NCI-H1417 (cell line): Measurements from ENCODE around the gene NEURL4.
A peak's percentile ranks its signal among the peaks of the same experiment; 100 is the strongest.
"Not testable (repeated sequence)": the region's sequence is repeated elsewhere in the genome, so short reads cannot be mapped to it uniquely, and the experiment has no call there.

Source experiments
- DNase-seq, 3 experiments: peaks; one replicate each; lab custom pipeline; 2025; lab: John Stamatoyannopoulos, UW

Gene NEURL4

DNA sequence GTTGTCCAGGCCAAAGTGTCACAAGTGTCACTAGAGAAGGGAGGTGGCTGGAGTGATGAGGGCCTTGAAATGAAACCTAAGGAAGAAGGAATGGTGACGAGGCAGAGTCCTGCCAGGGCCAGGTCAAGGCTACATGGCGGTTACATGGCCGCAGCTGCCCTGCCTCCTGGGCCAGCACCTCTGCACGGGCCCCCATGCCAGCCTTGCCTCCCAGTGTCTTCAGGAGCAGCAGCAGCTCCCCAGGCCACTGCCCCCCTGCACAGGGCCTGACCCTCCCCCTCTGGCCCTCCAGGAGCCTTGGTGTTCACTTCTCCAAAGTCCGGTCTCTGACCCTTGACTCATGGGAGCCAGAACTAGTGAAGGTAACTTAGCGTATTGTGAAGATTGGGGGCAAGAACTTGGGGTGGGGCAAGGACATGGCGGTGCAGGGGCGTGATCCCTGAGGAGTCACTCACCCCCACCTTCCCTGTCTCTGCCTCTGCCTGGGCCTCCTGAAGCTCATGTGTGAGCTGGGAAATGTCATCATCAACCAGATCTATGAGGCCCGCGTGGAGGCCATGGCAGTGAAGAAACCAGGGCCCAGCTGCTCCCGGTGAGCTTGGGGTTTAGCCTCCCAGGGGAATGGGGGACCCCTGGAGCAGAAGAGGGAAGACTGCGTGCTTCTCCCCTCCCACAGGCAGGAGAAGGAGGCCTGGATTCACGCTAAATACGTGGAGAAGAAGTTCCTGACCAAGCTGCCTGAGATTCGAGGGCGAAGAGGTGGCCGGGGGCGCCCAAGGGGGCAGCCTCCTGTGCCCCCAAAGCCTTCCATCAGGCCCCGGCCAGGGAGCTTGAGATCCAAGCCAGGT, 18.7 kb upstream of the NEURL4 start:
- DNase-seq: no peak

DNA sequence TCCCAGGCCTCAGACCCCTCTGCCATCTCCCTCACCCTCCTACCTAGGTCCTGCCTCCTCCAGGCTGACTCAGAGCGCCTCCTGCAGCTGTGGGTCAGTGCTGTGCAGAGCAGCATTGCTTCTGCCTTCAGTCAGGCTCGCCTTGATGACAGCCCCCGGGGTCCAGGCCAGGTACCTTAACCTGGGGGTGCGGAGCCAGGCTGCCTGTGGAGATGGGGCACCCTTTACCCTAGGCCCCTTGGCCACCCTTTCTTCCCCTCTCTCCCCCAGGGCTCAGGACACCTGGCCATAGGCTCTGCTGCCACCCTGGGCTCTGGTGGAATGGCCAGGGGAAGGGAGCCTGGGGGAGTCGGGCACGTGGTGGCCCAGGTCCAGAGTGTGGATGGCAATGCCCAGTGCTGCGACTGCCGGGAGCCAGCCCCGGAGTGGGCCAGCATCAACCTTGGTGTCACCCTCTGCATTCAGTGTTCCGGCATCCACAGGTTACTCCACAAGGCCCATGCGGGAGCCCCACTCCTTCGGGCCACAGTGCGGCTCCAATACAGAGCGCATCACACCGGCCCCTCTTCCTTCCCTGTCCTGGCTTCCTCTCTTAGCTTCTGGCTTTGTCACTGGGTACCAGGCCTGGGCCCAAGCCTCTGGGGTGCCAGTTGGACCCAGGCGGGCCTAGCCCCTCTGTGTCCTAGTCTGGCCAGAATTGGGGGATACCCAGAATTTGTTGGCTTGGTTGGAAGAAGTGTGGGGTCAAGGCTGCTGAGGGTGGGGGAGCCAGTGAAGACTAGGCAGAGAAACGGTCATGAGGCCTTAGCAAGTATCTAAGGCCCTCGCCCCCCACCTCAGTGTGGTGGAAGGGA, 17.9 kb upstream of the NEURL4 start:
- no peak for DNase-seq

DNA sequence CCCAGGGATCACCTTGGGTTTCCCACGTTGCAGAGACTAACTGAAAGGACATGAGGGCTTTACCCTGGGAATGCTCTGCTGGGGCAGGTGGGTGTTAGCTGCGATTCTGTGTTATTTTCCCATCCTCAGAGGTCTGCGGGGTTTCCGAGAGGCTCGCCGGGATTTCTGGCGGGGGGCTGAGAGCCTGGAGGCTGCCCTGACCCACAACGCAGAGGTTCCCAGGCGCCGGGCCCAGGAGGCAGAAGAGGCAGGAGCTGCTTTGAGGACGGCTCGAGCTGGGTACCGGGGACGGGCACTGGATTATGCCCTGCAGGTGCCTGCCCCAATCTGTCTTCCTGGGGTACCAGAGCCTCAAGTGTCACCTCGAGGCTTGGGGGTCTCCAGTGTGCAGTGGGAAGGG, 14.1 kb upstream of the NEURL4 start:
- DNase-seq: no peak

DNA sequence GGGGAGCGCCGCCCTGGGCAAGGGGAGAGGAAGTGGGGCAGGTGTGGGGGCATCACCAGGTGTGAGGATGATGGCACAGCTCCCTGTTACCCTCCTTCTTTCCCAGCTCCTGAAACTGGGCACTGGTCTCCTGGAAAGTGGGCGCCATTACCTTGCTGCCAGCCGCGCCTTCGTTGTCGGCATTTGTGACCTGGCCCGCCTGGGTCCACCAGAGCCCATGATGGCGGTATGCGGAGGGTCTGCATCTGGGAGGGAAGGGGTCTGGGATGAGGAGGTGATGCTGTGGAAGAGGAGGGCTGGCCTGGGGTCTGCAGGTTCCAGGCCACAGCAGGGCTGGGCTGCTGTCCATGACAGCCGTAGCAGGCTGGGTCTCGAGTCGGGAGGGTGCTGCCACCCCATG, 12.7 kb upstream of the NEURL4 start:
- DNase-seq: no peak

DNA sequence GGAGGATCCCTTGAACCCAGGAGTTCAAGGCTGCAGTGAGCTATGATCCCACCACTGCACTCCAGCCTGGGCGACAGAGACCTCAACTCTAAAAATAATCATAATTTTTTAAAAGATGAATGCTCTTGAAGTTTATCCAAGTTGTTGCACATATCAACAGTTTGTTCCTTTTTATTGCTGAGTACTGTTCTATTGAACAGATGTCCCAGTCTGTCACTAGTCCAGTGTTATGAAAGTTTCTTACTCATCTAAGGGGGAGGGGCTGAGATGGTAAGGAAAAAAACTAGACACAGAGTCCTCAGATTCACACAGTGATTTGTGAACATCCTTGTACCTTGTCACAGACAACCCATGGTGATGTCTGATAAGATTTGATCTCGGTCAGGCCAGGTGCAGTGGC, 11.0 kb upstream of the NEURL4 start:
- no peak for DNase-seq

DNA sequence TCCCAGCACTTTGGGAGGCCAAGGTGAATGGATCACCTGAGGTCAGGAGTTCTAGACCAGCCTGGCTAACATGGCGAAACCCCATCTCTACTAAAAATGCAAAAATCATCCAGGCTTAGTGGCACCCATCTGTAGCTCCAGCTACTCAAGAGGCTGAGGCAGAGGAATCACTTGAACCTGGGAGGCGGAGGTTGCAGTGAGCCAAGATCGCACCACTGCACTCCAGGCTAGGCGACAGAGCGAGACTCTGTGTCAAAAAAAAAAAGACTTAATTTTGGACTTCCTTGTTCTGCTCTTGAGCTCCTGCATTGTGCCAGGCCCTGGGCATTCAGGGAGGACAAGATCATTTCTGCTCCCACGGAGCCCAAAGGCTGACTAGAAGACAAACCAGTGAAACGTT, 8.5 kb upstream of the NEURL4 start:
- not testable (repeated sequence) for DNase-seq

DNA sequence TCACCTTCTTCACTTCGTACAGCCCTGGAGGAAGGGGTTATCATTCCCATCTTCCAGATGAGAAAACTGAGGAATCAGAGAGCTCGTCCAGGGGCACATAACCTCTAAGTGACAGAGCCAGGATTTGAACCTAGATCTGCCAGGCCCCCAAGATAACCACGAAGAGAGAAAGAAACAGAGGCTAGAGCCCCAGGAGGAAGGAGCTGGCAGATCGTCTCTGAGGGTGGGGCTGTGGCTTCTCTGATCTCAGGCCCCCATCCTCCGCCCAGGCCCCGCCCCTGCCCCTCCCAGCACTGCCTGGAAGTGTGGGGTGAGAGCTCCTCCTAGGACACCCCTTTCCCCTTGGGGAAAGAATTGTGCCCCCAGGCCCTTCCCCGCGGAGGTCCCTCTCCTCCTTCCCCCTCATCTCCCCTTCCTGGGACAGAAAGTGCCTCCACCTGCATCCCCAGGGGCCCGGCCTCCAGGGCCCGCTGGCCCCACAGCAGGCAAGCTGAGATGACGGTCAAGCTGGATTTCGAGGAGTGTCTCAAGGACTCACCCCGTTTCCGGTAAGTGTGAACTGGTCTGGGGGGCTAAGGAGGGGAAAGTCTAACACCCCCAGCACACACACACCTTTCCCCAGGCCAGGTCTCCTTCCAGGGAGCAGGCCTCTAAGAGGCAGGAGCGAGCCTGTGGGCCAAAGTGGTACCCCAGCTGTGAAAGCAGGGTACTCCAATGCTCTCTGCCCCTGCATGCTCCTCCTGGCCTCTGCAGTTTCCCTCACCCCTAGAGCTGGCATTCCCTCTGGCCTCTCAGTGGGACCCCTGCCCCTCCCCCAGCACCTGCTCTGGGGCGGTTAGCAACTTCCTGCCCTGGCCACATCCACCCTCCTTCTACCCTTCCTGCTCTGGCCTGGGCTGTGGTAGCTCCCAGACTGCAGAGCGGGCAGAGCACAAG, 7.4 kb upstream of the NEURL4 start, which contains the start of gene ACAP1:
TSS of gene ACAP1 (plus strand) at position 290 of the 936 bp plus-strand sequence. CDS start at position 496, 206 bp downstream.
- no peak for DNase-seq

DNA sequence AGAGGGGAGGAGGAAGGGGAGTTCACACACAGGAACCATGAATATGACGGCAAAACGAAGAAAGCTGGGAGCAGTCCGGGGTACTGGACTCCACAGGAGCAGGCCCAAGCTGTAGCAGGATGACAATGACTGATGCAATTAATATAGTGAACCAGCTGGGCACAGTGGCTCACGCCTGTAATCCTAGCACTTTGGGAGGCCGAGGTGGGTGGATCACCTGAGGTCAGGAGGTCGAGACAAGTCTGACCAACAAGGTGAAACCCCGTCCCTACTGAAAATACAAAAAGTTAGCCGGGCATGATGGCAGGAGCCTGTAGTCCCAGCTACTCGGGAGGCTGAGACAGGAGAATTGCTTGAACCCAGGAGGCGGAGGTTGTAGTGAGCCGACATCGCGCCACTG, 6.6 kb upstream of the NEURL4 start:
- DNase-seq: not testable (repeated sequence)

DNA sequence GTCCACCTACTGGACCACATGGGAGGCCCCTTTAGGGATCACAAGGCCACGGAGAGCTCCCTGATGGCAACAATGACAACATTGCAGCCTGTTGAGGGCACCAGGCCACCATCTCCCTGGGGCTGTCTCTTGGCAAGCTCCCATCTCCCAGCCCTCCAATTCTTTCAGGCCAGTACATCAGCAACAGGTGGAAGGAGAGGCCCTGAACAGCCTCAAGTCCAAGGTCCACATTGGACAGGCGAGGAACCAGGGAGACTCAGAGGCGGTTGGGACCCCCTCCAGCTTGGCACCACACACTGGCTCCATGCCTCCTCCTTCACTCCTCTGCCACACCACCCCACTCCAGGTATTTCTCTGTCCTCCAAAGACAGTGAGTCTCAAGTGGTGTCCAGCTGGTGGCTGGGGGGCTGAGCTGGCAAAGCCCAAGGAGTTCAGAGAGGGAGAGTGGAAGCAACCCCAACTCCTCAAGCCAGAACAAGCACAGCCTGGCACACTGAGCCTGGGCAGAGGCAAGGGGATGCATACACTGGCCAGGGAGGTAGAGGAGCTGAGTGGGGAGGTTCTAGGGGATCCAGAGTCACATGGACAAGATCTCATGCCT, 5.9 kb upstream of the NEURL4 start:
- DNase-seq: no peak

DNA sequence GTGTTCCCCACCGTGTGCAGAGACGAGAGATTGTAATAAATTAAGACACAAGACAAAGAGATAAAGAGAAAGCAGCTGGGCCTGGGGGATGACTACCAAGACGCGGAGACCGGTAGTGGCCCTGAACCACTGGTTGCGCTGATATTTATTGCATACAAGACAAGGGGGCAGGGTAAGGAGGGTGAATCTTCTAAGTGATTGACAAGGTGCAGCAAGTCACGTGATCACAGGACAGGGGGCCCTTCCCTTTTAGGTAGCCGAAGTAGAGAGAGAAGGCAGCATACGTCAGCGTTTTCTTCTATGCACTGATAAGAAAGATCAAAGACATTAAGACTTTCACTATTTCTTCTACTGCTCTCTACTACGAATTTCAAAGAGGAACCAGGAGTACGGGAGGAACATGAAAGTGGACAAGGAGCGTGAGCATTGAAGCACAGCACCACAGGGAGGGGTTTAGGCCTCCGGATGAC, 3.5 kb upstream of the NEURL4 start:
- DNase-seq: not testable (repeated sequence)

DNA sequence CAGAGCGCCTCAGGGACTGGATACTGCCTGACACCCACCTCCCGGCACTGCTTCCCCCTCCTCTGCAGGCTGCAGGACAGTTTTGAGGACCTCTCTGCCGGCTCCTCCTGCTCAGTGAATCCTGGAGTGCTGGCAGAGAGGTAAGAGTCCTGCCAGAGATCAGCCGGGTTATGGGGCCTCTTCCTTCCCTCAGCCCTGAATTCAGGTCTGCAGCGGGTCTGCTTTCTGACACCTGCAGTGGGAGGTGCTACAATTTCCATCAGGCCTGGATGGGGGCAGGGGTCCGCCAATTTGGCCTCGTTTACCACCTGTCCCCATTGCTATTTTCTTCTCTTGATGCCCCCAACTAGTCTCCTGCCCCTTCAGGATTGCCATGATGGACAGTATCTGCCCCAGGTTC, 3.0 kb upstream of the NEURL4 start:
- DNase-seq: no peak

DNA sequence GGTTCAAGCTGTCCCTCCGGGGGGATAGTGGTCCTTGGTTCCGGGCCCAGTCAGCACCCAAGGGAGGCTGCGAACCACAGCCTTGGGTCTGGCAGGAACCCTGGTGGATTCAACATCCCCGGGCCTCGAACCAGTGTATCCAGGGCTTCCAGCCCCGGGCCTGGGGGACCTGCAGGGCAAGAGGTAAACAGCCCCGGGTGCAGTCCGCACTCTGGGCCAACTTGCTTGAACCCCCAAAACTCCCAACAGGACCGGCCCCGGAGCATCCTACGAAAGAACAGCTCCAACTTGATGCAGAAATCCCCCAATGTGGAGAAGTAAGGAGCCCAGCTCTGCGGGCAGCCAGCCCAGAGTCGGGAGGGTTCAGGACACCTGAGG, 1.5 kb upstream of the NEURL4 start:
- no peak for DNase-seq

DNA sequence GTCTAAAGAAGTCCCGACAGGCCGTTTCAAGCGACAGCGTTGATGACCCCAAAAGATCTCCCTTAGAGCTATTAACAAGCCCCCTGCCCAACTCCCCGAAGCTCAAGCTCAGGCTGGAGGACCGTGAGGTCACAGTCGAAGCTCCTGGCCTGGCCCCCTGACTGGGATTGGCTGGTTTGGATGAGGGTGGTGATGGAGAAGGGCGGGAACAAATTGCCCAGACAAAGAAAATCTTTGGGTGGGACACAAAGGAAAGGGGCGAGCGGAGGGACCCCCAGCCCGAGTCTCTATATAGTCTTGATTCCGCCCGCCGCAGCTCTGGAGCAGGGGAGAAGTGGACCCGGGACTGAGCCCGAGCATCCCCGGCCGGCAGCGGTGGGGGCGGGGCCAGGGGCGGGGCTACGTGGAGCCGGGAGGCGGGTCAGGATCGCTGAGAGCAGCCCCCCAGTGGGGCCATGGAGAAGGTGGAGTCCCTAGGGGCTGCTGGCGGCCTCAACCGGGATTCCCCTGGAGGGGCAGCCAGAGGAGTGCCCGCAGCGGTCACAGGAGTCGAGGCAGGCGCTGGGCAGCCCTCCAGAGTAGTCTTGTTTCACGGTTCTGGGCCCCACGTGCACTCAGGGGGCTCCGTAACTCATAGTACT, 982 bp upstream of the NEURL4 start:
- peak; percentile 46 to 89 (median 86) for DNase-seq

DNA sequence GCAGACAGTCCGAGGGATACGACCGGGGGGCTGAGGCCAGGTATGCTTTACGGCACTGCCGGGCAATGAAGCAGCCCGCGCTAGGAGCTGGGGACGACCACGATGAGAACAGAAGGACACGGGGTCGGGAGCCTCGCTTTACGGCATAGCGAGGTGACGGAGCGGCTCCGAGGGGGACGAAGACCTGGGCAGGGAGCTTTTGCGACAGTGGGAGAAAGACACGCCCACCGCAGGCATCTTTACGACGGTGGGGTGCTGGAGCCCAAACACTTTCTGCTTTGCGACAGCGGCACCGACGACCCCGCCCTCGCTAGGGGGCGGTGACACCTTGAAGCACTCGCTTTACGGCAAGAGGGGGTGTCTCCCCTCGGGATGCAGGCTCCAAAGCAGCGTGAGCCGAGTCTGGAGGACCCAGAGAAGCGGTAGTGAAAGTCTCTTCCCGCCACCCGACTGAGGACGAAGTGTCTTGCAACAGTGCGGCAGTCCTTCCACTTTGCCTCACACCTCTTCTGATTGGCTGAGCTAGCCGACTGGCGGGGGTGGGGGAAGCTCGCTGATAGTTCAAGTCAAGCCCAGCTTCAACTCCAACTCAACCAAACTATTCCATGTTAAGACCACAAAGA, 350 bp upstream of the NEURL4 start:
- peak; percentile 95 to 98 (median 96) for DNase-seq

DNA sequence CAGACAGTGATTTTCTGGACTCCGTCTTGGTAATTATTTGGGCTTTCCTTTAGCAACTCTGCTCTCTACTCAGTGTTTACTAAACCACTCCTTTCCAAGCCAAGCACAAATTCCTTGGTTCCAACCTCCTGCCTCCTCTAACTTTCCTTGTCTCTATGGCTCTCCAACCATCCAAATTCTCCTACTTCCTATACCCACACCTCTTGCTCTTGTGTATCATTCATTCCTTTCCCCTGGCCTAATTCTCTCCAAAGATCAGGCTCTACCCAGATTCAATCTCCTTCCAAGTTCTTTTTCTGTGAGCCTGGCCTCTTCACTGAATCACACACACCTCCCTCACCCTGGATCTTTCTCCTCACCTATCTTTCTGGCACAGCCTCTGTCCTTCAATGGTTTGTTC, 1.1 kb downstream of the NEURL4 start:
- no peak for DNase-seq

DNA sequence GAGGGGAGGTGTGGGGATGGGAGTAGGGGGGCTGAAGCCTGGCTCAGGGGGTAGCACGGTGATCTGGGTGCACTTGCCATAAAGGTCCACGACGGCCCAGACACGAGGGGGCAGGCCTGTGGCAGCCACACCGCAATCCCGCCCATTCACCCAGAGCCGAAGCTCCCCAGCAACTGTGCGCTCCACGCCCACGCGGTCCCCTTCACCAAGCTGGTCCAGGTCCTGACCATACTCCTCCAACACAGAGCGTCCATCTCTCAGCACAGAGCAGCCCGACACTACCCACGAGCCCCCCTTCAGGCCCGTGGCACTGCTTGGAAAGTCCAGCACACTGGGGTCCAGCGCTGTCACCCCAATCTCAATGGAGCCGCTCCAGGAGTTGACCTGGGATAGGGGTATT, 1.6 kb downstream of the NEURL4 start:
- DNase-seq: no peak

DNA sequence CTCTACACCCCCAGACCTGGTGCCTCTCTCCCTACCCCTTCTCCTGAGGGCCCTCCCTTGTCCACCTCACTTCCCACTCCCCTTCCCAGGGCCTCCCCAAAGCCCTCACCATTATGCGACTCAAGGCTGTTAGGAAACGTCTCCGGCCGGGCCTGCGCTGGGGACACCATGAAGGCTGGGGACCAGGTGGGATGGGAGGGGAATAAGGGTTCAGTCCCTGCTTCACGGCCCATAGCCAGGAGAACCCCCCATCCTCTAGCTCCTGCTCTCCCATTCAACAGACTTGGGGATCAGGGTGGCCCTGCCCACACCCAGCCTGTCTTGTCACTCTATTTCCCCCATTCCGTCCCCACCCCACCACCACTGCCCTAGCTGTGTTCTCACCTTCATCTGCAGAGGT, 2.1 kb downstream of the NEURL4 start:
- DNase-seq: no peak

DNA sequence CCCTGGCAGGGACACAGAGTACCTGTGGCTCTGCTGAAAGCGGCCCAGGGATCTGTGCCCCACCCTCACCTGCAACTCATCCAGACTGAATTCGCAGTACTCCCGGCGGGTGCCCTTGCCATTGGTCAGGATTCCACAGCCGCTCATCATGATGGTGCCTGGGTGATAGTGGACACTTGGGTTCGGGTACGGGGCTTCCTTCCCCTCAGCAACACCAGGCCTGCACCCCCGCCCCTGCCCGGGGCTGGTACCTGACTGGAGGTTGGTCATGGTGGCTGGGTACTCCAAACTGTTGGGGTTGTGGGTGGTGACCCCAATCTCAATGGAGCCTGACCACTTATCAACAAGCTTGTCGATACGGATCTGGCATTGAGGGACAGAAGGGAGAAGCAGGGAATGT, 2.9 kb downstream of the NEURL4 start:
- no peak for DNase-seq

DNA sequence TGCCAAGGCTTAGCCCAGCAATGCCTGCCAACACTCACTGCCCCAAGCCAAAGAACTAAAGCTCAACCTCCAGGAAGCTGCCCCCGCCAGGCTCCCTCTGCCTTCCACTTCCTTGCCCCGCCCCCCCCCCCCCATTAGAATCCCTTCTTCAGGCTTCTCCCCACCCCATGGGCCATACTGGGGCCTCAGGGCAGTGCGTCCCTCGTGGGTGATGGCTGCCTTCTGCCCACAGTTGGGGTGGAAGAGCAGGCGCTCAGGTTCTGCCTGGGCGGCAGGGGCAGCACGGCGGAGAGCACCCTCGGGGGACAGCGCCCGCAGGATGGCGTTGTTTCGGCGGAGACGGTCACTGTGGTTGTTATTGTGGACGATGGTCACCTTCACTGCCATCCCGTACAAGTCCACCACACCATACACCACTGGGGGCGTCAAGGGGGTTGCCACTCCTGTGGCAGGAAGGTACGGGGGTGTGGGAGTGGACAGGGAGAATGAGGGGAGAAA, 4.1 kb downstream of the NEURL4 start:
- no peak for DNase-seq

DNA sequence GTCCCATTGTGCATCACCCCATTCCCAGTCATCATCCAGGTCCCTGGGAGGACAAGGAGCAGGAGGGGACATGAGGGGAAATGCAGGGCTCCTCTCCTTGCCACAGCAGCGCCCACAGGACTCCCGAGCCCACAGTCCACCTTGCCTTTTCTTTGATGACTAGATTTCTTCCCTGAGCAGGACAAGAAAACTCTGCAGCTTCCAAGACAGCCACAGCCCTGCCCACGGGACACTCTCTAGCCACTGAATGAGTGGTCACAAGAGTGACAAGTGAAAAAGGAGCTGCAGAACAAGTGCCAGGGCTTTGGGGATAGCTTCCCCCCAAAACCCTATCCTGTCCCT, 4.7 kb downstream of the NEURL4 start:
- DNase-seq: no peak
